ENCODE results near the gene POLD4.

DNA sequence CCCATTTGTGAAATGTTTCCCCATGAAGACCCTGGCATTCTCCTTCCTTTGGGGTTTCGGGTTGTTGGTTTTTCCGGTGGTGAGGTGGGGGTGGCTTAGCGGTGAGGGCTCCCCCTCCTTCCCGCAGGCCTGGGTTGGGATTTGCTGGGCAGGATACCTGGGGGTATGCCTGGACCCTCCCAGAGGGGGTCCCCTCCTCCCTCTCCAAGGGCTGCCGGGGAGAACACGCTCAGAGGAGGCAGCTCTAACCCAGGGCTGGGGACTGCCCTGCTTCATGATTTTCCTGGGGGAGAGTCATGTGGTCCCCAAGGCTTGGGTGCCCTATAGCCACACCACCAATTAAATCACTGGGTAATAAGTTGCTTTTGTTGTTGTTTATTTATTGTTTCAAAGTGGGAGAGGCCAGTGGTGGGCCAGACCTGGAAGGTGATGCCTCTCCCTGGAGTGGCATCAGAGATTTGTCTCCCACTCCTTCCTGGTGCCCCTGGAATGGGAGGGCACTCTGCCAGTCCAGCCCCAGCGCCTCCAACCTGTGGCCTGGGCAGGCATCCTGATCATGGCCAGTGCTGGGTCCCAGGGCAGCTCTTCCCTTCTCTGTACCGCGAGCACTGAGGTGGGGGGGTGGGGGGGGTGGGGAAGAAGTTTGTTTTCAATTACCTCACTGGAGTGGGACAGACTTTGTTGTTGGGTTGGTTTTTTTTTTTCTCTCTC lies 21.4 kb upstream of the POLD4 start:
- no peak for TF ChIP-seq POLR2AphosphoS5 (IDR thresholded peaks at IDR 0.05)
- TF ChIP-seq, protein P1, sequence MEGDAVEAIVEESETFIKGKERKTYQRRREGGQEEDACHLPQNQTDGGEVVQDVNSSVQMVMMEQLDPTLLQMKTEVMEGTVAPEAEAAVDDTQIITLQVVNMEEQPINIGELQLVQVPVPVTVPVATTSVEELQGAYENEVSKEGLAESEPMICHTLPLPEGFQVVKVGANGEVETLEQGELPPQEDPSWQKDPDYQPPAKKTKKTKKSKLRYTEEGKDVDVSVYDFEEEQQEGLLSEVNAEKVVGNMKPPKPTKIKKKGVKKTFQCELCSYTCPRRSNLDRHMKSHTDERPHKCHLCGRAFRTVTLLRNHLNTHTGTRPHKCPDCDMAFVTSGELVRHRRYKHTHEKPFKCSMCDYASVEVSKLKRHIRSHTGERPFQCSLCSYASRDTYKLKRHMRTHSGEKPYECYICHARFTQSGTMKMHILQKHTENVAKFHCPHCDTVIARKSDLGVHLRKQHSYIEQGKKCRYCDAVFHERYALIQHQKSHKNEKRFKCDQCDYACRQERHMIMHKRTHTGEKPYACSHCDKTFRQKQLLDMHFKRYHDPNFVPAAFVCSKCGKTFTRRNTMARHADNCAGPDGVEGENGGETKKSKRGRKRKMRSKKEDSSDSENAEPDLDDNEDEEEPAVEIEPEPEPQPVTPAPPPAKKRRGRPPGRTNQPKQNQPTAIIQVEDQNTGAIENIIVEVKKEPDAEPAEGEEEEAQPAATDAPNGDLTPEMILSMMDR (IDR thresholded peaks at IDR 0.05): no peak
- TF ChIP-seq POLR2A (IDR thresholded peaks at IDR 0.05): no peak

Data from upper lobe of left lung (tissue), 4 donors.